GM12878 (cell line): ENCODE measurements around the gene ABHD8. TPM values are rescaled to one million over a fixed set of nuclear protein-coding genes. Genes with fewer than 3 reads are reported as not detected.
A peak's percentile ranks its signal among the peaks of the same experiment; 100 is the strongest.

Source experiments
- CEBPB ChIP-seq, 2 experiments: fragments of 150-350 bp in 1 of 2; IDR thresholded peaks; 2 replicates each; pipeline ENCODE4 v1.6.1; 2012 to 2014; ENCODE audit warnings: low read depth in 2 of 2, low read length in 2 of 2, borderline replicate concordance in 1 of 2, inconsistent platforms in 1 of 2
- CREB1 ChIP-seq: IDR thresholded peaks from 2 replicates; pipeline ENCODE4 v1.6.1; 2012; ENCODE audit warnings: low read depth, mild to moderate bottlenecking, inconsistent platforms
- IKZF1 ChIP-seq: fragments of 450-650 bp; conservative IDR thresholded peaks from 2 replicates; pipeline ENCODE4 v1.6.1; 2017; ENCODE audit warnings: antibody characterized with exemption, mild to moderate bottlenecking
- NFYA ChIP-seq: IDR thresholded peaks from 2 replicates; pipeline ENCODE4 v1.6.1; 2011; ENCODE audit warnings: low read depth, mild to moderate bottlenecking, low read length, improper control_type of control experiment, borderline replicate concordance
- NR2C1 ChIP-seq: fragments of 450-650 bp; IDR thresholded peaks from 2 replicates; pipeline ENCODE4 v1.6.1; 2017; ENCODE audit warnings: antibody characterized with exemption, mild to moderate bottlenecking, moderate library complexity
- RELA ChIP-seq: fragments of 450-650 bp; IDR thresholded peaks from 2 replicates; pipeline ENCODE4 v1.8.0; 2014; ENCODE audit warnings: borderline replicate concordance; ENCODE audit not compliant: partially characterized antibody
- RFX5 ChIP-seq: IDR thresholded peaks from 2 replicates; pipeline ENCODE4 v1.6.1; 2011; ENCODE audit warnings: low read depth, low read length, improper control_type of control experiment
- SMAD1 ChIP-seq: fragments of 450-650 bp; IDR thresholded peaks from 2 replicates; pipeline ENCODE4 v1.6.1; 2018; ENCODE audit warnings: mild to moderate bottlenecking, low read depth; ENCODE audit not compliant: partially characterized antibody
- ZBED1 ChIP-seq: IDR thresholded peaks from 2 replicates; pipeline ENCODE4 v1.6.1; 2016; ENCODE audit warnings: borderline replicate concordance
- ZBTB11 ChIP-seq: fragments of 450-650 bp; formaldehyde crosslinking; IDR thresholded peaks from 2 replicates; pipeline ENCODE4 v1.5.0; 2022; ENCODE audit warnings: mild to moderate bottlenecking, missing genetic modification characterization
- ZNF217 ChIP-seq: fragments of 450-650 bp; IDR thresholded peaks from 2 replicates; pipeline ENCODE4 v1.6.1; 2017; ENCODE audit warnings: antibody characterized with exemption, mild to moderate bottlenecking
- ZNF622 ChIP-seq: fragments of 450-650 bp; IDR thresholded peaks from 2 replicates; pipeline ENCODE4 v1.6.1; 2017; ENCODE audit warnings: mild to moderate bottlenecking, inconsistent platforms
- polyA plus RNA-seq, 11 experiments: library from polyadenylated mRNA; depleted of rRNA in 4 of 11; unstranded in 6 of 11; stranded (reverse) in 5 of 11; fragments of >200 nt; fragmentation: Nextera tagmentation in 4 of 11; fragmentation: Illumina TruSeq in 1 of 11; extraction: Ambion mirVana in 4 of 11; extraction: Trizol in 1 of 11; gene quantifications; 1 replicate in 1 of 11; 2 replicates in 10 of 11; pipeline versions ENCODE4 v1.2.1 to v1.2.3, GENCODE V29; 2011 to 2016; ENCODE audit warnings: inconsistent platforms in 2 of 11, missing spikeins in 2 of 11, low read depth in 1 of 11
- total RNA-seq, 4 experiments: library from RNA; depleted of rRNA in 3 of 4; stranded (reverse); fragments of >200 nt in 3 of 4; fragmentation: Illumina TruSeq in 1 of 4; extraction: Trizol in 1 of 4; gene quantifications; 2 replicates each; pipeline versions ENCODE4 v1.2.1 to v1.2.3, GENCODE V29; 2013 to 2021
- TF ChIP-seq, protein P1 (sequence below): IDR thresholded peaks from 2 replicates; pipeline ENCODE4 v1.6.1; 2011; ENCODE audit warnings: mild to moderate bottlenecking, low read depth, low read length, moderate library complexity; ENCODE audit not compliant: insufficient replicate concordance
- TF ChIP-seq, protein P2 (sequence below): fragments of 450-650 bp; IDR thresholded peaks from 2 replicates; pipeline ENCODE4 v1.6.1; 2016; ENCODE audit warnings: mild to moderate bottlenecking
- TF ChIP-seq, protein P3 (sequence below): IDR thresholded peaks from 2 replicates; pipeline ENCODE4 v1.6.1; 2012; ENCODE audit warnings: low read length, inconsistent platforms
- TF ChIP-seq, protein P4 (sequence below): fragments of 450-650 bp; IDR thresholded peaks from 2 replicates; pipeline ENCODE4 v1.6.1; 2017; ENCODE audit warnings: borderline replicate concordance
- TF ChIP-seq, protein P5 (sequence below): IDR thresholded peaks from 2 replicates; pipeline ENCODE4 v1.6.1; 2011; ENCODE audit warnings: borderline replicate concordance, low read depth, mild to moderate bottlenecking, moderate library complexity, low read length; ENCODE audit not compliant: insufficient read depth, poor library complexity, severe bottlenecking
- TF ChIP-seq, protein P6 (sequence below): fragments of 450-650 bp; IDR thresholded peaks from 2 replicates; pipeline ENCODE4 v1.6.1; 2014; ENCODE audit warnings: mild to moderate bottlenecking

ABHD8 gene
- total and polyA plus RNA-seq, 10 of the 15 experiments (the other 5 are each of a cell fraction or from before 2014, with no cell fraction given): 0.03 to 12.5 (median 6.0) TPM

- TF ChIP-seq, protein P1, sequence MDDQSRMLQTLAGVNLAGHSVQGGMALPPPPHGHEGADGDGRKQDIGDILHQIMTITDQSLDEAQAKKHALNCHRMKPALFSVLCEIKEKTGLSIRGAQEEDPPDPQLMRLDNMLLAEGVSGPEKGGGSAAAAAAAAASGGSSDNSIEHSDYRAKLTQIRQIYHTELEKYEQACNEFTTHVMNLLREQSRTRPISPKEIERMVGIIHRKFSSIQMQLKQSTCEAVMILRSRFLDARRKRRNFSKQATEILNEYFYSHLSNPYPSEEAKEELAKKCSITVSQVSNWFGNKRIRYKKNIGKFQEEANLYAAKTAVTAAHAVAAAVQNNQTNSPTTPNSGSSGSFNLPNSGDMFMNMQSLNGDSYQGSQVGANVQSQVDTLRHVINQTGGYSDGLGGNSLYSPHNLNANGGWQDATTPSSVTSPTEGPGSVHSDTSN: no peak
- TF ChIP-seq, protein P2, sequence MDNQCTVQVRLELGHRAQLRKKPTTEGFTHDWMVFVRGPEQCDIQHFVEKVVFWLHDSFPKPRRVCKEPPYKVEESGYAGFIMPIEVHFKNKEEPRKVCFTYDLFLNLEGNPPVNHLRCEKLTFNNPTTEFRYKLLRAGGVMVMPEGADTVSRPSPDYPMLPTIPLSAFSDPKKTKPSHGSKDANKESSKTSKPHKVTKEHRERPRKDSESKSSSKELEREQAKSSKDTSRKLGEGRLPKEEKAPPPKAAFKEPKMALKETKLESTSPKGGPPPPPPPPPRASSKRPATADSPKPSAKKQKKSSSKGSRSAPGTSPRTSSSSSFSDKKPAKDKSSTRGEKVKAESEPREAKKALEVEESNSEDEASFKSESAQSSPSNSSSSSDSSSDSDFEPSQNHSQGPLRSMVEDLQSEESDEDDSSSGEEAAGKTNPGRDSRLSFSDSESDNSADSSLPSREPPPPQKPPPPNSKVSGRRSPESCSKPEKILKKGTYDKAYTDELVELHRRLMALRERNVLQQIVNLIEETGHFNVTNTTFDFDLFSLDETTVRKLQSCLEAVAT: no peak
- no peak for TF ChIP-seq NFYA
- no peak for TF ChIP-seq ZBTB11 (CRISPR knock-in tag)
- TF ChIP-seq RELA: peak; percentile 25
- TF ChIP-seq ZBED1: no peak
- TF ChIP-seq, protein P3, sequence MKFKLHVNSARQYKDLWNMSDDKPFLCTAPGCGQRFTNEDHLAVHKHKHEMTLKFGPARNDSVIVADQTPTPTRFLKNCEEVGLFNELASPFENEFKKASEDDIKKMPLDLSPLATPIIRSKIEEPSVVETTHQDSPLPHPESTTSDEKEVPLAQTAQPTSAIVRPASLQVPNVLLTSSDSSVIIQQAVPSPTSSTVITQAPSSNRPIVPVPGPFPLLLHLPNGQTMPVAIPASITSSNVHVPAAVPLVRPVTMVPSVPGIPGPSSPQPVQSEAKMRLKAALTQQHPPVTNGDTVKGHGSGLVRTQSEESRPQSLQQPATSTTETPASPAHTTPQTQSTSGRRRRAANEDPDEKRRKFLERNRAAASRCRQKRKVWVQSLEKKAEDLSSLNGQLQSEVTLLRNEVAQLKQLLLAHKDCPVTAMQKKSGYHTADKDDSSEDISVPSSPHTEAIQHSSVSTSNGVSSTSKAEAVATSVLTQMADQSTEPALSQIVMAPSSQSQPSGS: no peak
- no peak for TF ChIP-seq ZNF622
- peak; percentile 78 for TF ChIP-seq IKZF1
- peak; percentile 61; the same call in 1 of the 2 replicates for TF ChIP-seq ZNF217
- TF ChIP-seq, protein P4, sequence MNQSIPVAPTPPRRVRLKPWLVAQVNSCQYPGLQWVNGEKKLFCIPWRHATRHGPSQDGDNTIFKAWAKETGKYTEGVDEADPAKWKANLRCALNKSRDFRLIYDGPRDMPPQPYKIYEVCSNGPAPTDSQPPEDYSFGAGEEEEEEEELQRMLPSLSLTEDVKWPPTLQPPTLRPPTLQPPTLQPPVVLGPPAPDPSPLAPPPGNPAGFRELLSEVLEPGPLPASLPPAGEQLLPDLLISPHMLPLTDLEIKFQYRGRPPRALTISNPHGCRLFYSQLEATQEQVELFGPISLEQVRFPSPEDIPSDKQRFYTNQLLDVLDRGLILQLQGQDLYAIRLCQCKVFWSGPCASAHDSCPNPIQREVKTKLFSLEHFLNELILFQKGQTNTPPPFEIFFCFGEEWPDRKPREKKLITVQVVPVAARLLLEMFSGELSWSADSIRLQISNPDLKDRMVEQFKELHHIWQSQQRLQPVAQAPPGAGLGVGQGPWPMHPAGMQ: no peak
- no peak for TF ChIP-seq NR2C1
- TF ChIP-seq, protein P5, sequence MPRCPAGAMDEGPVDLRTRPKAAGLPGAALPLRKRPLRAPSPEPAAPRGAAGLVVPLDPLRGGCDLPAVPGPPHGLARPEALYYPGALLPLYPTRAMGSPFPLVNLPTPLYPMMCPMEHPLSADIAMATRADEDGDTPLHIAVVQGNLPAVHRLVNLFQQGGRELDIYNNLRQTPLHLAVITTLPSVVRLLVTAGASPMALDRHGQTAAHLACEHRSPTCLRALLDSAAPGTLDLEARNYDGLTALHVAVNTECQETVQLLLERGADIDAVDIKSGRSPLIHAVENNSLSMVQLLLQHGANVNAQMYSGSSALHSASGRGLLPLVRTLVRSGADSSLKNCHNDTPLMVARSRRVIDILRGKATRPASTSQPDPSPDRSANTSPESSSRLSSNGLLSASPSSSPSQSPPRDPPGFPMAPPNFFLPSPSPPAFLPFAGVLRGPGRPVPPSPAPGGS: no peak
- TF ChIP-seq, protein P6, sequence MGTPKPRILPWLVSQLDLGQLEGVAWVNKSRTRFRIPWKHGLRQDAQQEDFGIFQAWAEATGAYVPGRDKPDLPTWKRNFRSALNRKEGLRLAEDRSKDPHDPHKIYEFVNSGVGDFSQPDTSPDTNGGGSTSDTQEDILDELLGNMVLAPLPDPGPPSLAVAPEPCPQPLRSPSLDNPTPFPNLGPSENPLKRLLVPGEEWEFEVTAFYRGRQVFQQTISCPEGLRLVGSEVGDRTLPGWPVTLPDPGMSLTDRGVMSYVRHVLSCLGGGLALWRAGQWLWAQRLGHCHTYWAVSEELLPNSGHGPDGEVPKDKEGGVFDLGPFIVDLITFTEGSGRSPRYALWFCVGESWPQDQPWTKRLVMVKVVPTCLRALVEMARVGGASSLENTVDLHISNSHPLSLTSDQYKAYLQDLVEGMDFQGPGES: no peak
- TF ChIP-seq CREB1: no peak
- no peak for TF ChIP-seq SMAD1
- TF ChIP-seq RFX5: no peak
- no peak for TF ChIP-seq CEBPB (IDR thresholded peaks at IDR 0.05; ENCODE audit: borderline replicate concordance in 1 of 2, low read depth in 2 of 2, low read length in 2 of 2)
Measured at GRCh38 chr19:17282488-17283125, 20.6 kb downstream of the ABHD8 start (continued).
